Adrenal gland (tissue), 5 donors: ENCODE measurements around the gene MCTP1.
"Not testable (repeated sequence)": the region's sequence is repeated elsewhere in the genome, so short reads cannot be mapped to it uniquely, and the experiment has no call there.

Experiments
- CTCF ChIP-seq, 6 experiments: fragments of 450-650 bp in 4 of 6; fragments of 200-600 bp in 2 of 6; sonication (generic) in 1 of 6; IDR thresholded peaks; 1 replicate in 5 of 6; 2 replicates in 1 of 6; pipeline versions ENCODE4 v1.5.1 to v1.8.0; 2016 to 2021; ENCODE audit warnings: antibody characterized with exemption in 6 of 6, mild to moderate bottlenecking in 2 of 6, moderate library complexity in 1 of 6
- POLR2A ChIP-seq, 2 donors: fragments of 450-650 bp; IDR thresholded peaks; one replicate each; pipeline ENCODE4 v1.6.1; 2017; ENCODE audit warnings: antibody characterized with exemption in 2 of 2, mild to moderate bottlenecking in 2 of 2, moderate library complexity in 1 of 2
- donor health status: DM: no; HTN: no; CAD: no.

- TF ChIP-seq CTCF, POLR2A (IDR thresholded peaks at IDR 0.05): not testable (repeated sequence)
Measured at GRCh38 chr5:94959279-94959678, 325.6 kb downstream of the MCTP1 start.
